GM19452 (cell line): Measurements from ENCODE around the gene NKIRAS2.

Source experiments
- ATAC-seq: cut with Tn5 transposase; IDR thresholded peaks from one replicate; pipeline ENCODE4 v1.9.1; 2021; ENCODE audit not compliant: unreplicated experiment

The NKIRAS2 gene

DNA sequence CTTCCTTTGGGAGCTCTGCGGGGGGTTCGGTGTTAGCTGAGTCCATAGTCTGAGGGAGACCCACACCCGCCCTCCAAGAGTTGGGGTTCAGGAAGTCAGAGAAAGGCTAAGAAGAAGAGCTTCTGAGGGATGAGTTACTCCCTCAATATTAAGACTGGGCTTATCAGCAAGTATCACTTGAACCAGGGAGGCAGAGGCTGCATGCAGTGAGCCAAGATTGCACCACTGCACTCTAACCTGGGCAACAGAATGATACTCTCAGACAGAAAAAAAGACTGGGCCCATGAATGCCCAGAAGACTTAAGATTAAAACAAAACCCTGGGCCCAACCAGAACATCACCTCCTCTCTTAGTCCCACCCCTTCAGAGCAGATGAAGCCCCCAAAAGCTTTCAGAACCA, 6.0 kb downstream of the NKIRAS2 start:
- ATAC-seq = no peak

DNA sequence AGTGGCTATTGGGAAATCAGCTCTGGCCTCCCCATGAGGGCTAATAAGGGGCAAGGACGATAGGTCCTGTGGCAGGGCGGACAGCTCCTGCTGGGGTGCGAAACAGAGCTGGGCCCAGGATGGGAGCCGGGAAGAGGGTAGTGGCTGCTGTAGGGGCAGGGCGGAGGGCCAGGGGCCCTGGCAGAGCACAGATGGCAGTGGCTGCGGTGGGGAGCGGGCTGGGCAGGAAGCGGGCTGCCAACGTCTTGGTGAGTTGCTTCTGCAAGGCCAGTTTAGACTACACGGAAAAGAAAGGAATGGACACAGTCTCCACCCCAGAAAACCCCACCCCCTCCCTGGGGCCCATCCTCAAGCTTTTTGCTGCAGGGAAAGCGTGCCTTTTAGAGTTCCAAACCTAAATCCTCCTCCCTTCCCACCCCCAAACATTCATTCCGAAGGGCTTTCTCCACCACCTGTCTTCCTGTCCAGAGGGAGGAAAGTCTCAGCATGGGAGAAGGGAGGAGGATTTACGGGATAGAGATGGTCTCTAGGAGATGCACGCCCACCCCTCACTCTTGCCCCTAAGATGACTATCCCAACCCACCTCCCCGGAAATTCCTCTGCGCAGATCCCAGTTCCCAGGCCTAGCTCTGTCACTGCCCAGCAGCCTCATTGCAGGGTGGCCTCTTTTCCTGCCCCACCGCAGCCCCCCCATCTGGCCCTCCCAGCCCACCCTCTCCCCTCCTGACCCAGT, 7.1 kb downstream of the NKIRAS2 start:
- ATAC-seq = no peak

DNA sequence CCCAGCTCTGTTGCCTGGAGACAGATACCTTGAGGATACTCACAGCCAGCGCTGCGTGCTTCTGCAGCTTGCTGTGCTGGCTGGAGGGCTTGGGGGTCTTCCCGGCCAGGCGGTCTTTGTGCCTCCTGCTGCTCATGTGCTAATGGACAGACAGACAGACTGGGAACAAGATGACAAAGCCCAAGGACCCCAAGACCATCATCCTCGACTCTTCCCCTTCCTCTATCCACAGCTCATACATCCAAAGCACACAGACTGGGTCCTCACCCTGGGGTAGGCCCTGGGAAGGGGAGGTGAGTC, 7.7 kb downstream of the NKIRAS2 start:
- ATAC-seq = no peak

DNA sequence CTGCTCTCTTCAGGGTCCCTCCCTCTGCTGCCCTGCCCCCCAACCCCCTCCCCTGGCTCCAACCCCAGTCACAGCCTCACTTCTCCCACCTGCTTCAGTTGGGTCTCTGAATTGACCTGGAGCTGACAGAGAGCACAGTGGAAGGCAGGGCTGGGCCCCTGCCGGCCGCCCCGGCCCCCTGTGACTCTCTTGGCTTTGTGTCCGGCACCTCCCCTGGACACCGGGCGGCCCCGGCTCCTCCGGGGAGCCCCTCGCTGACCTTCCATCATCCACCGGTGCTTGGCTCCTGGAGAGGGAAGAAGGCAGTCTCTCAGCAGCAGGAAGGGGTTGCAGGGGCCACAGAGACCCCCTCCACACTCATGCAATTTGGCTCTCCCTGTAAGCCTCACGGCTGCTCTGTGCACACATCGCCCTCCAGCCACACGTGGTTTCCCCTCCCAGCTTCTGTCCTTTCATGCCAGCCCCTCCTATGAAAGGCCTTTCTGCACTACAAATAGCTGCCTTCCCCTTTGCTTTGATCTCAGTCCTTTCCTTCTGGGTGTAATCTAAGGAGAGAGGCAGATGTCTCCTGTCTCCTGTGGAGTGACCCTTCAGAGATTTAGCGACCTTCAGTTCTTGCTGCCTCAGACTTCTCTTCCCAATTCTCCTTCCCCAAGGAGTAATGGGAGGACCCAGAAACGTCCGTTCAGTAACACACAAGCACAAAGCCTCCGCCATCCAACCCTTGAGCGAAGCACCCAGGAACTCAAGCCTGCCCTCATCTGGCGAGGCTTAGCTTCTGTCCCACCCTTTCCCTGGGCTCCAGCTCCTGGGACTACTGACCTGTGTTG, 8.3 kb downstream of the NKIRAS2 start:
- ATAC-seq = no peak

DNA sequence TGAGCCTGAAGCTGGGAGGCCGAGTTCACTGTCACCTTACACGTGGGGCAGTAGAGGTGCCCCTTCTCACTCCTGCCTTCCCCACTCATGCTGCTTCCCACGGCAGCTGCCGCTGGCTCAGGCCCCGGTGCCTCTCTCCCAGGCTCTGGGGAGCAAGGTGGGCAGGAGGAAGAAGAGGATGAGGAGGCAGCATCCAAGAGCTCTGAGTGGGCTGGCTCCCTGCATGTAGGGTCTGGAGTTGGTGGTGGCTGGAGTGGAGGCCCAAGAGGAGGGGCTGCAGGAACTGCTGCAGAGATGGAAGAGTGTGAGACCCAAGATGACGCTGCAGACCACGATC, 8.9 kb downstream of the NKIRAS2 start:
- no peak for ATAC-seq

DNA sequence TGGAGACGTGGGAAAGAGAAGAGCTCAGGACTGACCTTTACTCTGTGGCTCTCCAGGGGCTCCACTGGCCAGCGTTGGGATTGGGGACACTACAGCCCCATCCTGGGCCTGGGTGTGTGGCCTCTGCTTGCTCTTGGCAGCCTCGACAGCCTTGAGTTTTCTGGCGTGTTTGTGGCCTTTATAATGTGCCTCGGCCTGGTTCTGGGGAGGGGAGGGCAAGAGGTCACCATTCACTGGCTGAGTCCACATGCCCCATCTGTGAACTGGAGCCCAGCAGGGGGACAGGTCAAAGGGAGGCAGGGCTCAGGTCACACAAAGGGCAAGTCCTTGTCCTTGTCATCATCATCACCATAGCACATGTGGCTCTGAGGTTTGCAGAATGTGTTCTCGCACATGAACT, 11.7 kb downstream of the NKIRAS2 start:
- no peak for ATAC-seq

DNA sequence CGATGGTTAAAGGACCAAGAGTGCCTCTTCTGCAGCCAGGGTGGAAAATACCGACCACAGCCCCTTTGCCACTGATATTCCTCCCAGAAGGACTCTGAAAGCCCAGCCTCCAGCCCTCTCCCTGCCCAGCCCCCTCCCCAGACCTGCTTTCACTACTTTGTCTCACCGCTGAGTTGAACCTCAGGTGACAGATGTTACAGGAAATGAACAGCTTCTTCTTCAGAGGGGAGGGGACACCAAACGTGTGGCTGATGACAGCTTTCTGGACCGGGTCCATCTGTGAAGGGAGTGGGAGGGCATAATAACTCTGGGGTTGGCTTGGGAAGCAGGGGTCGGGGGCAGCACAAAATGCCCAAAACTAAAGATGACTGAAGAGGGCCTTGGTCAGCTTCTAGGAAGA, 14.2 kb downstream of the NKIRAS2 start:
- ATAC-seq = no peak

DNA sequence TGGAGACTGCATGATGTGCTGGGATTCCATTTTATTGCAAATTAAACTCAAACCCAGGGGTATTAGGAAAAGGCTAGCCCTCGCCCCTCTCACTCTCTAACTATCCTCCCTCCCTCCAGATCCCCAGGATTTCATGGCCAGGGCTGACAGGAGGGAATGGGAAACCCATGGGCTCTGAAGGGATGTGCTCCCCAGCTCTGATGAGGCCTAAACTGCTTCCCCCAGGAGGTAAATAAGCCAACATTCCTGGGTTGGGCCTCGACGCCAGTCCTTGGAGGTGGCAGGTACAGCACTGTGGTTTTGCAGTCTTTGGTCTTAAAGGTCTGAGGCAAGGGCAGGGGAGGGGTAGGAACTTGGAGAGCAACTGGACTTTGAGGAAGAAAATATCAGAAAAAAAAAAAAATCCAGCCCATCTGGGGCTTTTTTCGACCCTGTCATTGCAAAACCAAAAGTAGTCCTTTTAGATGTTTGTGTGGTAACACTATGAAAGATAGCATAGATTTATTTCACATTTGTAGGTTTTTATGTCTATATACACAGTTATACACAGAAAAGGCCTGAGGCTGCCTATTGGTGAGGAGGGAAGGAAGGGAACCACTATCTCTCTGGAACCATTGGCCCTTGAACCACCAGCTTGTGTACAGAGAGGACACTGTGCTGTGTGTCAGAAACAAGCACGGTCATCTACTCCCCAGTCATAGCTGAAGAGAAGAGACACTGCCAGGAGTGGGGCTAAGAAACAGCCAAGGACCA, 18.5 kb downstream of the NKIRAS2 start:
- no peak for ATAC-seq

DNA sequence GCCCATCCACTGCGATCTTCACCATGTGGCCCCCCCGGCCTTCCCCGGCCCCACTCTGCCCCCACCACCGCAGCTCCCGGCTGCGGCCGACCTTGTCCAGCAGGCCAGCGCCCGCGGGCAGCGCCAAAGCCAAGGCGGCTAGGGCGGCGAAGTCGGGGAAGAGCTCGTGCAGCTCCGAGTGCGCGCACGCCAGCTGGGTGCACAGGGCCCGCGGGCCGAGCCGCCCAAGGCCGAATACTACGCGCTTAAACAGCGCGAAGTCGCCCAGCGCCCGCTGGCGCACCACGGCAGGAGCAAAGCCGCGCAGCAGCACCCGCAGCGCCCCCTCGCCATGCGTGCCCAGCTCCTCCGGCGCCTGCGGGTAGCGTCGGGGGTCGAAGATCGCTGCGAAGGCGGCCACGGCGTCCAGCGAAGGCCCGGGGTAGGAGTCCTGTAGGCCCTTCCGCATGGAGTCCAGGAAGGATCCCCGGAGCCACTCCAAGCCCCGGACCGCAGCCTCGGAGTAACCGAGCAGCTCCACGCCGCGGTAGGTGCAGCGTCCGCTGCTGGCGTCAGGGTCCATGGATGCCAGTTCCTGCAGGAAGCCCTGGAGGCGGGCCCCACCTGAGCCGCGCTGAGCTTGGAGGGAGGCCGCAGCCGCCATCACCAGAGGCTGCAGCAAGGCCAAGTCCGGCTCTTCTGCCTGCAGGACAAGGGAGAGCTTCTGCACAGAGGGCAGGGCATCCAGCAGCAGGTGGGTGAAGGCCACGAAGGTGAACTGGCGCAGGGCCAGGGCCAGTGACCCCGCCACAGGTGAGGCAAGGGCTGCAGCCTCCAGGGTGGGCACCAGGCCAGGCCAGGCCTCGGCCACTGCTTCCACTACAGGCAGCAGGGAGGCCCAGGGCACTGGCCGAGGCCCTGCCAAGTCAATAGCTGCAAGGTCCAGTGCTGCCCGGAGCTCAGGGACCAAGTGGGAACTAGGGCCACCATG, 20.2 kb downstream of the NKIRAS2 start:
- no peak for ATAC-seq

DNA sequence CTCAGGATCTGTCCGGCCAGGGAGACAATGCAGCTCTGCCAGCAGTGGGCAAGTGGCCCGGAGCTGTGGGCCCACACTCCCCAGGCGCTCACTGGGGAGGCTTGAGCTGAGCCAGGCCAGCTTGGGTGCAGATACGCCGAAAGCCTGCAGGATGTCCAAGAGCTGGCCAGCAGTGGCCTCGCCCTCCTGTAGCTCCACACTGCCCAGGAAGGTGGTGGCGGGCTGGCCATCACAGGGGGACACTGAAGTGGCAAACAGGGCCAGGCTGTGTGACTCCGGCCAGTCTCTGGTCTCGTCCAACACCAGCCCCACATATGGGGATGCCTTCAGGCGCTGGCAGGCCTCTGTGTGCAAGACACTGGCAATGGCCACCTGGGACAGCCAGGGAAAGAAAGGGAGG, 20.9 kb downstream of the NKIRAS2 start:
- no peak for ATAC-seq

DNA sequence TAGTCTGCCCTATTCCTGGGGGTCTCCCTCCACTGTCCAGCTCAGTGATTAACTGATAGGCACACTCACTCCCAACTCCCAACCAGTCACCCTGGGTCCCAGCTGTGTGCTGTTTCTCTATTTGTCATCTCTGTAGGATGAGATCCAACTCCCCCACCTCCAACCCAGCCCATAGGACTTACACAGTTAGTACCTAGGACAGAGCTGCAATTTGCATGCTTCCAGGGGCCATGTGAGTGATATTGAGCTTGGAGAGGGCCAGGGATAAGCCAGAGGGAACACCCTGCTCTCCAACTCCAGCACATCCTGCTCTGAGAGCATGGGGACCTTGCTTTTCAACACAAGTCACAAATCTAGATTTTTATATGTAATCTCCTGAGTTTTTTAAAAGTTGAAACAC, 21.7 kb downstream of the NKIRAS2 start:
- ATAC-seq = no peak

DNA sequence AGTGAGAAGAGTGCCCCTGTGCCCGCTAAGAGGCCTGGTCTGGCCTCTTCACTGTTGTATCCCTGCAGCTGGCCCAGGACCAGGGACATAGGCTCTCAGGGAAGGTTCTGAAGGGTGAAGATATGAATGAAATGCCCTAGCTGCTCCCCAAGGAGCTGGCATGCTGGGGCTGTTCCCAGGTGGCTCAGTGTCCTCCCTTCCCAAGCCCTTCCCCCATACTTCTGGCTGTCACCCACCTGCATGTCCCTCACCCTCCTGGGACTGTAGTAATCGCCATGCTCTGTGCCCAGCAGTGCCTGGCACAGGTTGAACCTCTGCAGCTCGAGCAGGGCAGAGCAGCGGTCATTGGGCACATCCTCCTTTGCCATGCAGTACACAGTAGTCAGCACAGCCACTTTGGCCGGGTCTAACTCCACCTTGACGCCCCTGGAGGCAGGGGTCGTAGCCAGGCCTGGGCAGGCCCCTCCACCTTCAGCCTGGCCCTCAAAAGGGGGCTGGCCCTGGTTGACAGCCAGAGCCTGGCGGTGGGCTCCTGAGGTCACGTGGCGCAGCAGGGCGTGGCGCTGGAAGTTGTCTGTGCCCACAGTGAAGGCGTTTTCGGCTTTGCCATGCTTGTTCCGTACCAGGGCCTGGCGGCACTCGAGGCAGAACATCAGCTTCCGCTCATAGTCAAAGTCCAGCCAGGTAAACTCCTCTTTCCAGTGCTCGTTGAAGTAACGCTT, 22.9 kb downstream of the NKIRAS2 start:
- ATAC-seq = no peak

DNA sequence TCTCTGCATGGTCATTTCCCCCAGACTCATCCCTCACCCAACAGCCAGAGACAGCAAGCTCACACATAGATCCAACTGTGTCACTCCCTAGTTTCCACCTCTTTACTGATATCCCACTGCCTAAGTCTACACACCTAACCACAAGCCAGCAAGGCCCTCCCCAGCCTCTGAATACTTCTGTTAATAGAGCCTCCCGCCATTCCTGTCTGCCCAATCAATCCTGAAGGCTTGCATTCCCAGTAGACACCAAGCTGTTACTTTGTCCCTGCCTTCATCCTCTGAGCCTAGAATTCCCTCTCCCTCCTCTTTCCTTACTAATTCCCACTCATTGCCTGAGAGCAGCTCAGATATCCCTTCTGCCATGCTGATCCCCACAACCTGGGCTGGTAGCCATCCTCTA, 25.8 kb downstream of the NKIRAS2 start:
- no peak for ATAC-seq

DNA sequence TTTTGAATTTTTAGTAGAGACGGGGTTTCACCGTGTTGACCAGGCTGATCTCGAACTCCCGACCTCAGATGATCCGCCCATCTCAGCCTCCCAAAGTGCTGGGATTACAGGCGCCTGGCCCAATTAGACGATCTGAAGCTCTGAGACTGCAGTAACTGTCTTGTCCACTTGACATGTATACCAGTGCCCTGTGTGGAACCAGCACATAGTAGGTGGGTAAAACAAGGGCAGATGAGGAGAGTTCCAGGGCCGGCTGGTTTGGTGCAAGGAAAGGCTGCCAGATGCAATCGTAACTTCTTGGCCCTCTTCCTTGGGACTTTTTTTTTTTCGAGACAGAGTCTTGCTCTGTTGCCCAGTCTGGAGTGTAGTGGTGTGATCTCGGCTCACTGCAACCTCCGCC, 27.5 kb downstream of the NKIRAS2 start:
- ATAC-seq = no peak

DNA sequence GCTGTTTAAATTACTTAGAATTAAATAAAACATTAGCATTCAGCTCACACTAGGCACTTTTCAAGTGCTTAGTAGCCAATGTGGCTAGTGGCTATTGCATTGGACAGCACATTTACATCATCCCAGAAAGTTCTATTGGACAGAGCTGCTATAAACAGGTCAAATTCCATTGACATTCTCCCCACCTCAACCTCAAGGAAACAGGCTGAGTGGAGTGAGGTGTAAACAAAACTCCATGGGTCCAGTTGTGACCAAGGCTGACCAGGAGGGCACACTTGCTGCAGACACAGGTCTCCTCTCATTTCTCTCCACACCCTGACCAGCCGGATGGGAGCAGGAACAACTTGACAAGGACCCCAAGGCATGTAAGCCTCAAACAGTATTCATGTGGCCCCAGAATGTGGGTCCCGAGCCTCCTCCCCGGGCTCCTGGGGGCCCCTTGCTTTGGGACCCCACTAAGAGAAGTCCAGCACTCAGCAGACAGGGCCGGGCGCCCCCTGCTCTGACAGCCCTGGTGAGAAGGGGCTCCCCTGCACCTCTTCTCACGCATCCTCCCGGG, 30.0 kb downstream of the NKIRAS2 start:
- ATAC-seq = no peak

DNA sequence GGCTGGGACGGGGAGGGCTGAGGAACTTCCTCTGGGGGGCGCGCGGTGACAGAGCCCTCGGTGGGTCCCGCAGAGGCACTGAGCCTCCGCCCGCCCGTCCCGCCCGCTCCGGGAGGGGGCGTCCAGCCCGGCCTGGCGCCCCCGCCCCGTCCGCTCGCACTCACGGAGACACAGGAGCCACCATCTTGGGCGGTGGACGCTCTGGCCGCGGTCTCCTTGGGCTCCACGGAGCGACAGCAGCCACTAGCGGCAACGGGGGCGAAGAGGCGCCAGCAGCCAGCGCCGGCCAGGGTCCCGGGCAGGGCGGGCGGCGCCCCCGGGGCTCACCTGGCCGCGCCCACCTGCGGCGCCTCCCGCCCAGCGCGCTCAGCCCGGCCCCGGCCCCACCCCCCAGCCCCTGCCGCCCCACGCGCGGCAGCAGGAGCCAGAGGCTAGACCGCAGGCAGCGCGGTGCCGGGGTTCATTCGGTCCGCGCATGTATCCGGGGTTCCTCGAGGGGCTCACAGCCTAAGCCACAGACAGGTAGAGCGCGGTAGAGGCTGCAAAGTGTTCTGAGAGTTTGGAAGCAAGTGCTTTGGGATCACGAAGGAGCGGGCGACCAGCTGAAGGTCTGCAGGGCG, 30.6 kb downstream of the NKIRAS2 start, which contains the start of gene C17orf113:
TSS of gene C17orf113 (minus strand) at position 209 of the 620 bp plus-strand sequence. CDS start 7,225 bp downstream, outside the sequence.
- no peak for ATAC-seq

DNA sequence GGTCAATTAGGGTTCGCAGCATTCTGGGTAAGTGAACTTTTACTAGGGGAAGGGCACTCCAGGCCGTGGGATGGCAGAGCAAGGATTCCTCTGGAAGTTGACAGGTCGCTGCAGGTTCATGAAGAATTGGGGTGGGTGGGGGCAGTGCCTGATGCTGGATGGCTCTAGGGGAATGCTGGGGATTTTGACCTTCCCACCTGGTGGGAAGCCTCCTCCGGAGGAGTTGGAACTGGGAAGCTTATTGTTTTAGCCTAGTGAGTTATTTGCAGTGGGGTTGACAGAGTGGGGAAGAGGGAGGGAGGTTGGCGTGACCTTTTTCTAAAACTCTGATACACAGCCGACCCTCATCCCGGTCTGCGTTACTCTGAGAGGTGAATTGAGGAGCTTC, 31.1 kb downstream of the NKIRAS2 start:
- ATAC-seq = no peak

DNA sequence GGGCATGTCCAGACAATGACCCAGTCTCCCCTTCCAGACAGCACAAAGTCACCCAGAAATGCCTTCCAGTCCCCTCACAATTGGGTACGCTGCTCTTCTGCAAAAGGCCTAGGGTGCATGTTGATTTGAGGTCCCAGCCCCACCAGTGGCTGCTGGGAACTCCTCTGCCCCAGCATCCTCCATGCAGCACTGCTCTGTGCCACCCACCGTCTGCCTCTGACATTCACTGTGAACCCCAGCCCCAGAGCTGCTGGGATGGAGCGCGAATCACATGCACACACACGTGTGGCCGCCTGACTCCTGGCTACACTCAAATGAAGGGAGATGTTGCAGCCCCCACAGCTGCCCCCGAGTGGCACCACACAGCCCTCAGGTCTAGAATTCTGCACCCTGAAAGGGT, 31.8 kb downstream of the NKIRAS2 start:
- ATAC-seq = no peak

DNA sequence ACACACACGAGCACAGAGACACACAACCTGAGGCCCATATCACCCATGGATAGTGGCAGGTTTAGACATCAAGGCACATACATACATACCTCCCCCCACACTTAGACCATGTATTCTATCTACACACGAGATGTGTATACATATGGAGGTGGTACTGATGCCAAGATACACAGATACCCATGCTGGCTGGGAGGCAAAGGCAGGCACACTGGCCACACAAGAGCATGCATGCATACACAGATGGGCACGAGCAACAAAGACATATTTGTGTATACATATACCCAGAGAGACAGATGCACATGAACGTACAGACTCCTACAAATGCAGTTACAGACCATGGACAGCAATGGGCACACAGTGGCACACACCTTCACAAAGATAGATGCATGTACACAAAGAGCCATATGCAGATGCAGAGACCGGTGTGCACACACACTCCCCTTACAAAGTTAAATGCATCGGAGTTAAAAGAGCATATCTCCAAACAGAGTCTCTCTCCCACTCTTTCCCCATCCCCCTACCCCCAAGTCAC, 32.5 kb downstream of the NKIRAS2 start:
- ATAC-seq = no peak
